Smooth muscle cell (in vitro differentiated cells): Measurements from ENCODE around the gene CYSLTR2. TPM values are rescaled to one million over a fixed set of nuclear protein-coding genes. Genes with fewer than 3 reads are reported as not detected.

Experiments used
- DNase-seq: peaks from one replicate; lab custom pipeline; 2025; ENCODE audit not compliant: unreplicated experiment; lab: John Stamatoyannopoulos, UW
- H2AFZ ChIP-seq: fragments of 200-600 bp; sonication (generic); 2 replicates; pipeline ENCODE4 v1.6.0; 2016; ENCODE audit warnings: antibody characterized with exemption, low read depth, mild to moderate bottlenecking
- H3F3A ChIP-seq: fragments of 200-600 bp; sonication (generic); 2 replicates; pipeline ENCODE4 v1.6.0; 2017; ENCODE audit warnings: antibody characterized with exemption, low read depth
- H3K27ac ChIP-seq: fragments of 200-600 bp; sonication (generic); 2 replicates; pipeline ENCODE4 v1.5.1; 2016; ENCODE audit warnings: low read depth, mild to moderate bottlenecking
- H3K27me3 ChIP-seq: fragments of 200-600 bp; sonication (generic); 2 replicates; pipeline ENCODE4 v1.6.1; 2016; ENCODE audit warnings: low read depth, mild to moderate bottlenecking
- H3K36me3 ChIP-seq: fragments of 200-600 bp; sonication (generic); 2 replicates; pipeline ENCODE4 v1.5.1; 2016; ENCODE audit warnings: low read depth
- H3K4me1 ChIP-seq: fragments of 200-600 bp; sonication (generic); 2 replicates; pipeline ENCODE4 v1.5.1; 2016; ENCODE audit warnings: low read depth
- H3K4me2 ChIP-seq: fragments of 200-600 bp; sonication (generic); 2 replicates; pipeline ENCODE4 v1.6.0; 2016; ENCODE audit warnings: mild to moderate bottlenecking
- H3K4me3 ChIP-seq: fragments of 200-600 bp; sonication (generic); 2 replicates; pipeline ENCODE4 v1.5.1; 2016; ENCODE audit warnings: mild to moderate bottlenecking
- H3K79me2 ChIP-seq: fragments of 200-600 bp; sonication (generic); 2 replicates; pipeline ENCODE4 v1.6.0; 2016; ENCODE audit warnings: low read depth, mild to moderate bottlenecking
- H3K9ac ChIP-seq: fragments of 200-600 bp; sonication (generic); 2 replicates; pipeline ENCODE4 v1.6.0; 2016; ENCODE audit warnings: low read depth
- H3K9me3 ChIP-seq: fragments of 200-600 bp; sonication (generic); replicated peaks from 2 replicates; pipeline ENCODE4 v1.5.1; 2016; ENCODE audit warnings: low read depth
- H4K20me1 ChIP-seq: fragments of 200-600 bp; sonication (generic); 2 replicates; pipeline ENCODE4 v1.6.0; 2016; ENCODE audit warnings: low read depth
- WGBS: methylation state at CpG from one replicate; pipeline ENCODE4 v1.1.7; 2016; ENCODE audit warnings: low lambda C conversion rate; 5-methylcytosine and 5-hydroxymethylcytosine counted together
- polyA plus RNA-seq: library from polyadenylated mRNA; unstranded; fragments of >200 nt; fragmentation: Nextera tagmentation; extraction: Ambion mirVana; gene quantifications from 2 replicates; pipeline ENCODE4 v1.2.1, GENCODE V29; 2016
- total RNA-seq: library from RNA; depleted of rRNA; stranded (reverse); fragments of >200 nt; gene quantifications from 2 replicates; pipeline ENCODE4 v1.2.3, GENCODE V29; 2014
- TF ChIP-seq, protein P1 (sequence below): fragments of 200-600 bp; sonication (generic); IDR thresholded peaks from 2 replicates; pipeline ENCODE4 v1.5.1; 2017; ENCODE audit warnings: borderline replicate concordance, mild to moderate bottlenecking, antibody characterized with exemption; ENCODE audit not compliant: insufficient read depth, poor library complexity, severe bottlenecking

CYSLTR2 gene
- total and polyA plus RNA-seq, 2 experiments from 2014 or later: 0.54 to 0.71 TPM

DNA sequence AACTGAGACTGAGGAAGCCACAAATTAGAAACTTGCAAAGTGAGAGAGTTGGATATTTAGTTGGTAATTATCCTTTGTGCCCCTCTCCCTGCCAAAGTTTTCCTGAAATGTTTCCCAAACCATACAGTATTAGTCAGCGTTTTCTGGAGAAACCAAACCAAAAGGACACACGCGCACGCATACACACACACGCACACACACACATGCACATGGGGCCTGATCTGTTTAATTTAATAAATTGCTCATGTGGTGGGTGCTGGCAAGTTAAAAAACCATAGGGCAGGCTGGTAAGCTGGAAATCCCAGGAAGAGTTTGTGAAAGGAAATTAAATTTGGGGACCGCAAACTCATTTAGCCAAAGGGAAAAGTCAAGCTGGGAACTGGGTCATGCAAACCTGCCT is 11.7 kb upstream of the CYSLTR2 start:
- no peaks in the 10 kb centered on the region for H3F3A ChIP-seq
- WGBS: 97% methylated on average over 6 of the region's 6 CpGs
- no peaks in the 10 kb centered on the region for H3K79me2 ChIP-seq

DNA sequence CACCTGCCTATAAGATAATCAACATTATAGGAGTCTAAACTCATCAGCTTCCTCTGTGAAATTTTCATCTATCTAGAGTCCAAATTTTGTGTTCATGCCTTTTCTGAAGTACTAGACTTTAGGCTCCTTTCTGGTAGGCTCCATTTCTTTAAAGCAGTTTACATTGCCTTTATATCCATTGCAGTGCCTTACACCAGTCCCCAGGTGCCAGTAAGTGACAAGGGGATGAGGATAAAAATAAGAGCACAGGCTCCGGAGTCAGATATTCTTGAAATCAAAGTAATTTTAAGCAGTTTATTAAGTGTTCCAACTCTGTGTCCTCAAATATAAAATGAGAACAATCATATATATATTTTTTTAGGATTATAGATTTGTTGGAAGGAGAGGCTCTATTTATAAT is 10.6 kb upstream of the CYSLTR2 start:
- 98% methylated on average over 1 of the region's 1 CpG for WGBS
- TF ChIP-seq, protein P1, sequence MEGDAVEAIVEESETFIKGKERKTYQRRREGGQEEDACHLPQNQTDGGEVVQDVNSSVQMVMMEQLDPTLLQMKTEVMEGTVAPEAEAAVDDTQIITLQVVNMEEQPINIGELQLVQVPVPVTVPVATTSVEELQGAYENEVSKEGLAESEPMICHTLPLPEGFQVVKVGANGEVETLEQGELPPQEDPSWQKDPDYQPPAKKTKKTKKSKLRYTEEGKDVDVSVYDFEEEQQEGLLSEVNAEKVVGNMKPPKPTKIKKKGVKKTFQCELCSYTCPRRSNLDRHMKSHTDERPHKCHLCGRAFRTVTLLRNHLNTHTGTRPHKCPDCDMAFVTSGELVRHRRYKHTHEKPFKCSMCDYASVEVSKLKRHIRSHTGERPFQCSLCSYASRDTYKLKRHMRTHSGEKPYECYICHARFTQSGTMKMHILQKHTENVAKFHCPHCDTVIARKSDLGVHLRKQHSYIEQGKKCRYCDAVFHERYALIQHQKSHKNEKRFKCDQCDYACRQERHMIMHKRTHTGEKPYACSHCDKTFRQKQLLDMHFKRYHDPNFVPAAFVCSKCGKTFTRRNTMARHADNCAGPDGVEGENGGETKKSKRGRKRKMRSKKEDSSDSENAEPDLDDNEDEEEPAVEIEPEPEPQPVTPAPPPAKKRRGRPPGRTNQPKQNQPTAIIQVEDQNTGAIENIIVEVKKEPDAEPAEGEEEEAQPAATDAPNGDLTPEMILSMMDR: no peak

More for the DNA sequence above, 11.7 kb upstream of the CYSLTR2 start:
- Histone ChIP-seq H4K20me1 (no peaks in the 10 kb centered on the region), H3K9me3 (no peaks in the 10 kb centered on the region), H3K4me2 (no peak overlapping the region), H3K27me3 (no peaks in the 10 kb centered on the region), H3K36me3 (no peaks in the 10 kb centered on the region), H3K9ac (no peak overlapping the region), H3K4me1 (no peaks in the 10 kb centered on the region), H2AFZ (no peak overlapping the region), H3K27ac (no peak overlapping the region), H3K4me3 (no peak overlapping the region)
- no peak for DNase-seq
- TF ChIP-seq, protein P1: no peak

DNA sequence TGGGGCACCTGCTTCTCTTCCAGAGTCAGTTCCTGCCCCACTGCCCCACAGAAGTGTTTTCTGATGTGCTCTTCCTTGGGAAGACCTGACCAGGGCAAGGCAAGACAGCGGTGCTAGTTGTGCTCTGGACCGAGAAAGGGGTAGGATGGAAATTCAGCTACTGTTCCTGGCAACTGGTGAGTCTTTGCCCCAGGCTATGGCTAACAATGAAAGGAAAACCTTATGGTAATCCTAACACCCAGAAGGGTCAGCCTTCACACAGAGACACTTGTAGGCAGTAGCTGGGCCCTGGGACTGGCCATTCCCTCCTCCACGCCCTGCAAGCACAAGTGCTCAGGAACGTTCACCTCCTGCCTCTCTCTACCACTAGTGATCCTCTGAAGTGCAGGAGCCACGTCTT is 9.6 kb upstream of the CYSLTR2 start:
- H4K20me1 ChIP-seq: no peaks in the 10 kb centered on the region
- no peak overlapping the region for H3K4me3 ChIP-seq
- no peak for DNase-seq
- H3K36me3 ChIP-seq: no peaks in the 10 kb centered on the region
- no peak overlapping the region for H3K9ac ChIP-seq
- no peaks in the 10 kb centered on the region for H3K27me3 ChIP-seq
- no peak overlapping the region for H2AFZ ChIP-seq
- no peak overlapping the region for H3K27ac ChIP-seq
- no peak overlapping the region for H3K4me2 ChIP-seq
- no peaks in the 10 kb centered on the region for H3F3A ChIP-seq
- H3K4me1 ChIP-seq: no peaks in the 10 kb centered on the region
- TF ChIP-seq, protein P1: no peak
- H3K9me3 ChIP-seq: no peaks in the 10 kb centered on the region
- no peaks in the 10 kb centered on the region for H3K79me2 ChIP-seq
- 90% methylated on average over 5 of the region's 5 CpGs for WGBS

More for the DNA sequence above, 10.6 kb upstream of the CYSLTR2 start:
- H3K4me3 ChIP-seq: no peak overlapping the region
- H3K27me3 ChIP-seq: no peaks in the 10 kb centered on the region
- no peaks in the 10 kb centered on the region for H3K9me3 ChIP-seq
- H3K4me1 ChIP-seq: no peaks in the 10 kb centered on the region
- no peaks in the 10 kb centered on the region for H3K79me2 ChIP-seq
- no peak overlapping the region for H3K4me2 ChIP-seq
- DNase-seq: no peak
- H4K20me1 ChIP-seq: no peaks in the 10 kb centered on the region
- H3K27ac ChIP-seq: no peak overlapping the region
- no peaks in the 10 kb centered on the region for H3K36me3 ChIP-seq
- H2AFZ ChIP-seq: no peak overlapping the region
- no peaks in the 10 kb centered on the region for H3F3A ChIP-seq
- H3K9ac ChIP-seq: no peak overlapping the region

DNA sequence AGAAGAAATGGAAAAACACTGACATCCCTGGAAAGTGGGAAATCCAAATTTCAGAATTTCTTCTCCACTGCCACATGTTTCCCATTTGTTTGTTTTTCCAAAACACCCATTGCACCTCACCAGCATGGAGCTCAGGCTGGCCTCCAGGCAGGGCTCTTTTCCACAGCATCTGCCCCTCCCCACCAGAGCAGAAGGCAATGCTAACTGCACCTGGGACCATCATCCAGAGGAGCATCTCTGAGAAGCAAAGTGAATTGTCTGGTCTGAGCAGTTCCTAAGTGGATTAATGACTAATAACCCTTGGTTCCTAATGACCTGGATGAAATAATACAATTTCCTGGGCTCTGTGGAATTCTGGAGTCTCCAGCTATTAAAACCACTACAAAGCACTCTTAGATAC is 8.8 kb upstream of the CYSLTR2 start:
- H3K36me3 ChIP-seq: no peaks in the 10 kb centered on the region
- H4K20me1 ChIP-seq: no peaks in the 10 kb centered on the region
- no peaks in the 10 kb centered on the region for H3K4me1 ChIP-seq
- no peaks in the 10 kb centered on the region for H3K79me2 ChIP-seq
- no peaks in the 10 kb centered on the region for H3F3A ChIP-seq
- H3K4me2 ChIP-seq: no peak overlapping the region
- no peaks in the 10 kb centered on the region for H3K9me3 ChIP-seq
- no peak overlapping the region for H3K9ac ChIP-seq
- H3K27me3 ChIP-seq: no peaks in the 10 kb centered on the region
- no peak overlapping the region for H3K27ac ChIP-seq
- TF ChIP-seq, protein P1: no peak
- no peak overlapping the region for H3K4me3 ChIP-seq
- no peak for DNase-seq
- H2AFZ ChIP-seq: no peak overlapping the region
